ENCODE data around the gene SCAF1. TPM values are rescaled to one million over a fixed set of nuclear protein-coding genes. Genes with fewer than 3 reads are reported as not detected.

SCAF1 gene
- total RNA-seq, 1 experiment from 2014 or later: 103 TPM

- TF ChIP-seq STAT6 (CRISPR knock-in tag; conservative IDR thresholded peaks at IDR 0.05; ENCODE audit: low read depth) (0 out of 2 replicates have a peak, but pooled peaks have one; percentile 43), CDX4 (CRISPR knock-in tag; IDR thresholded peaks at IDR 0.05; ENCODE audit: borderline replicate concordance) (no peak), SOX15 (CRISPR knock-in tag; IDR thresholded peaks at IDR 0.05) (no peak), ATF2 (CRISPR knock-in tag; IDR thresholded peaks at IDR 0.05; ENCODE audit: borderline replicate concordance, low read depth) (no peak), PRRX2 (CRISPR knock-in tag; IDR thresholded peaks at IDR 0.05) (0 out of 2 replicates have a peak, but pooled peaks have one; percentile 45), JUN (CRISPR knock-in tag; IDR thresholded peaks at IDR 0.05) (peak; percentile 78; the same call in 1 of the 2 replicates), ZNF671 (CRISPR knock-in tag; IDR thresholded peaks at IDR 0.05) (no peak), USF2 (CRISPR knock-in tag; IDR thresholded peaks at IDR 0.05) (peak; percentile 89), MLX (CRISPR knock-in tag; IDR thresholded peaks at IDR 0.05) (no peak), EMX1 (CRISPR knock-in tag; IDR thresholded peaks at IDR 0.05) (no peak), ATF3 (CRISPR knock-in tag; conservative IDR thresholded peaks at IDR 0.05) (no peak), NFE2L1 (CRISPR knock-in tag; IDR thresholded peaks at IDR 0.05) (peak; percentile 63; the same call in 1 of the 2 replicates), FOXK1 (CRISPR knock-in tag; IDR thresholded peaks at IDR 0.05) (peak; percentile 44; the same call in 1 of the 2 replicates), ZNF232 (CRISPR knock-in tag; IDR thresholded peaks at IDR 0.05) (no peak), ATF1 (CRISPR knock-in tag; IDR thresholded peaks at IDR 0.05) (no peak), MAX (CRISPR knock-in tag; IDR thresholded peaks at IDR 0.05) (peak; percentile 90), MXD4 (CRISPR knock-in tag; IDR thresholded peaks at IDR 0.05; ENCODE audit: borderline replicate concordance) (no peak), JAZF1 (CRISPR knock-in tag; IDR thresholded peaks at IDR 0.05) (no peak), GRHL2 (CRISPR knock-in tag; IDR thresholded peaks at IDR 0.05; ENCODE audit: insufficient replicate concordance, severe bottlenecking) (no peak)
Observed at GRCh38 chr19:49677231-49677900, 35.4 kb downstream of the SCAF1 start, which contains the start of gene PRMT1 (continued).
